Stimulated activated CD4-positive, alpha-beta T cell treated with anti-CD3 and anti-CD28 coated beads, Interleukin-4, amount 100 ng/mL, for 1 hour (primary cell): Measurements from ENCODE around the gene ROBO1.

ENCODE experiments used
- DNase-seq: peaks from one replicate; pipeline ENCODE4 v3.0.0-alpha.2; 2020

Gene ROBO1

DNA sequence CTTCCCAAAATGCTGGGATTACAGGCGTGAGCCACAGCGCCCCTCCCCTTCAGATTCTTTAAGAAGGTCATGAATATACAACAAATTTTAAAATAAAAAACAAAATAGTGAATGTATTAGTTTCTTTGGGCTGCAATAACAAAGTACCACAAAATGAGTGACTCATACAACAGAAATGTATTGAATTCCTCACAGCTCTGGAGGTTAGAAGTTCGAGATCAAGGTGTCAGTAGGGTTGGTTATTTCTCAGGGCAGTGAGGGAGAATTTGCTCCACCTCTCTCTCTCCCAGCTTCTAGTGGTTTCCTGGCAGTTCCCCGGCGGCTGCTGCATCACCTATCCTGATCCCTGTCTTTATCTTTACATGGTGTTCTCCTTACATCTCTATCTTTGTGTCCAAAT lies 804.0 kb downstream of the ROBO1 start:
- DNase-seq = no peak

DNA sequence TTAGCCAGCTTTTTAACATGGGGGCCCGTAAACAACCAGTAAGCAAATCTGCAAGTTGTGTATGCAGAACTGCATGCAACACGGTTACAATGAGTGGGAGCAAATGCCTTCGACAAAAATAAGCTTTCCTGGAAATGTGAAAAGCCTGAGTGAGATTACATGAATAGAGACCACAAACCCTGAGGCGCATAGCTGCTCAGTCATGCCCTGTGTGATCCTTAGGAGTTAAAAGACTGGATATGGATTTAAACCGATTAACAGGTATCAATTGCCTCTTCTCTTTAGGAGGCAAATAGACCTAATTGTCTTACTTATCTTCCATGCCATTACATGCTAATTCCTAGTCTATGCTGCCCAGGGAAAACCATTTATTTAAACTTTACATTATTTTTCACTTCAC lies 810.3 kb downstream of the ROBO1 start:
- DNase-seq = no peak

DNA sequence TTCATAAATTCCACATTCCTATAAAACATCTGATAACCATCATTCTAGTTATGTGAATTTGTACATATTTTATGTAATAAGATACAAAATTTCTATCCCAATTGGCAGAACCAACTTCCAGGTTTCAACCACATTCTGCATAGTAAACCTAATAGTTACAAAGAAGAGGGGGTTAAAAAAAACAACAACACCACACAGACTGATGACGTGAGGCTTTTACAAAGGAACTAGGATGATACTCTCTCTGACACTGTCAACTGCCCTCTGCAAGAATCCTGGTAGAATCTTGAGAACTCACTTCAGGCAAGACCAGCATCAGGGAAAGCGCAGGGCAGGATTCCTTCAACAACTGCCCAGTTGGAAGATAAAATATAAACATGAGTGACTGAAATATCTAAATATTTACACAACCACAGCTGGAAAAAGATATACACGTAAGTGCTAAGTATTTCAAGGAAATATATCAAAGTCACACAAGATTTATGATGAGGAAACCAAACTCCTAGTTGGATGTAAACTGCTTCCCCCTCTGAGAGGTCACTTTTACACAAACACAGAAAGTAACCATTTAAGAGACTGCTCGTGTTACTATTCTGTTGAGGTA lies 816.4 kb downstream of the ROBO1 start:
- DNase-seq = no peak

DNA sequence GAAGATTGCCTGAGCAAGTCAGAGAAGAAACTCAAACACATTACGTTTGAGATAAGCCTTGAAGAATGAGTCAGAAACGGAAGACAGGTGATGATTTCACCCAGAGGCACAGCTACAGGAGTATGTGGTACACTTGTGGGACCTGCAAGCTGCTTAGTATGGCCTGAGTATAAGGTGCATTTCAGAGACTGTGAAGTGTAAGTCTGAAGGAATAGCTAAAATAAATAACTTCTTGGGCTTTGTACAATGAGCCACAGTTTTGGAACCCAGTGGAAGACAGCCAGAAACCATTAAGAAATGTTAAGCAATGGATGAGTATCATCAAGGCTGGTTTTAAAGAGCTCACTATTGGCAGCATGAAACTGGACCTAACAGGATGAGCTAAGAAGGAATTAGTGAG lies 826.2 kb downstream of the ROBO1 start:
- no peak for DNase-seq

DNA sequence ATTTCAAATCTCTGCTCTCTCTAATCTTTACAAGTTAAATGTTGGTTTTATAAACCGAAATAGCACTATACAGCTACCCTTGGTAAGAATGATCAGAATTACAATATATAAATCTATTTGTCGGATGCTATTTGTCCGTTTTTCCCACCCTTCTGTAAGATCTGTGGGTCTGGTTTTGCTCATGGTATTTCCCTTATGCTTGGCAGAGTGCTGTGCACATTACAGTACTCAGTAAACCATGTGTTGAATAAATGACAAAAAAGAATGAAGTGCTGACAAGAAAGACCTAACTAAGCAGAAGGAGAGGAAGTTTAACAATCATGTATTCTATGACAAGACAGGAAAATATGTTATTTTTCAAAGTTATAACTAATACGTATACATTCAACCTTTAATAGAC lies 827.2 kb downstream of the ROBO1 start:
- DNase-seq = no peak

- DNase-seq = no peak
Observed at GRCh38 chr3:78940128-78940527, 827.7 kb downstream of the ROBO1 start.

- no peak for DNase-seq
Observed at GRCh38 chr3:78937475-78937874, 830.3 kb downstream of the ROBO1 start.

DNA sequence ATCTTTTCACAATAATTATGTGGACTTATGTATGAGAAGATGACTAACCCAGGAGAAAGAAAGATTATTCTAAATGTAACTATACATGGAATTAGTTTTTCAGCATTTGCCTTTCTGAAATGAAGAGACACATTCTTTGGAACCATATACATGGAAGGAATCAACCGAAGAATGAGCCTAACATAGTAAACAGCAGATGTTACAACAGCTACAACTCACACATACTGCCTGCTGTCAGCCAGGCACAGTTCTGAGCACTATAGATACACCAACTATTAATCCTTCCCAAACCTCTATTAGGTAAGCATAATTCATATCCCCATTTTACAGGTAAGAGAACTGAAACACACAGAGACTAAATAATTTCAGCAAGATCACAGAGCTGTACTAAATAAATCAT lies 840.0 kb downstream of the ROBO1 start:
- DNase-seq = no peak

GRCh38 chr3:78926523-78926922 lies 841.3 kb downstream of the ROBO1 start:
- no peak for DNase-seq

GRCh38 chr3:78924711-78925110 lies 843.1 kb downstream of the ROBO1 start:
- no peak for DNase-seq

GRCh38 chr3:78919021-78919755 lies 848.6 kb downstream of the ROBO1 start:
- no peak for DNase-seq

DNA sequence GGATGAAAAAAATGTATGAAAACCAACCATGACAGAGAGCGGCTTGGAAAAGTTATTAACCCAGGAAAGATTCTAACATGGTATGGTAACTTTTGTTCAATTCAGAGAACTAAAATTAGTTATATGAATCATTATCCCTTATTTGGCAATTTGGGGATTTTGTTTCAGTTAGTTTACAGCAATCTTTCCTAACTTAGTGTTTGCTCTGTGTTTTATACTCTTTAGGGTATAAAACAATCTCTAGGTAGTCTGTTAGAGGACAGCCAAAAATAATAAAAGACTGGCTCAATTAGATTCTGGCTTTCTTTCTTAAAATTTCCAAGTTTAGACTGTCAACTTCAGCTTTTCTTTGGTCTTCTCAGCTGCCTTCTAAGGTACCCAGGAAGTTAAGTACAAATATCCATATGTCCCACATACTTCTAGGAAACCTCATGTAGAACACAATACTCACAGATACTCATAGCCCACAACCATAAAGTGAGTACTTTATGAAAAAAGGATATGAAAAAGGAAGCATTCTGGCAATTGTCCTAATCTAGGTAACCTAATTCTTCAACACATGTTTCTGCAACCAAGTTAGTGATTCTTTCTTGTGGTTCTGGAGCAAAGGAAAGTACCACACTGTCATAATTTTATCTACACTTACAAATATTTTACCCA lies 849.3 kb downstream of the ROBO1 start:
- DNase-seq = no peak

DNA sequence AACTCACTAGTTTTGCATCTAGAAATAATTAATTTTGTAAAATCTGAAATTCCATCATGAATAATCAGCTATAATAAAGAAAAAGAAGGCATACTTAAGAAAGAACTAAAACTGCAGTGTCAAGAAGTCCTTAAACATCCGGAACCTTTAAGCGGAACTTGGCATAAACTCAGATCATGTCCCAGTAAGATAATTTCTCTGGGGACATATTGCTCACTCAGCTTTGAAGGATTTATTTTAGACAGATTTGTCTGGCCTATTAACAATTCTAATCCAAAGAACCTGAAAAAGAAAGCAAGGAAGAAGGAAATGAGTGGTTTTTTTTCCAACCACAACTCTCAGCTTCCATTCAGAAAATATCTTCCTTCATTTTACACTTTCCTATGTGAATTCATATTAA lies 850.3 kb downstream of the ROBO1 start:
- no peak for DNase-seq

DNA sequence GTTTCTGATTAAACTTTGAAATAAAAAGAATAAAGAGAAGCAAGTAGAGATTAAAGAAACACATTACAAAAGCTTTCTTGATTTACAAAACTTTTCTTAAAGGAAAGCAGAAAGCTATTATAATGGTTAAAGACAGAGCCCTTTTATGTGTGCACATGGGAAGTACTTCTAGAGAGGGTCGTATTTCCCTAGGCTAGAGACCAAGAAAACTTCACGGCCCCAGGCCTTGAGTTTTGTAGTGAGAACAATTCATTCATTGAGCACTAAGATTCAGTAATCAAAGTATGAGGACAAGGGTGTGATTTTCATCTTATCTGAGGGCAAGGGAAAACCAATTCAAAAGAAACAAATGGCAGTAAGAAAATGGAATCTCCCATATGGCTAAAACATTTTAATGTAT lies 854.1 kb downstream of the ROBO1 start:
- no peak for DNase-seq

DNA sequence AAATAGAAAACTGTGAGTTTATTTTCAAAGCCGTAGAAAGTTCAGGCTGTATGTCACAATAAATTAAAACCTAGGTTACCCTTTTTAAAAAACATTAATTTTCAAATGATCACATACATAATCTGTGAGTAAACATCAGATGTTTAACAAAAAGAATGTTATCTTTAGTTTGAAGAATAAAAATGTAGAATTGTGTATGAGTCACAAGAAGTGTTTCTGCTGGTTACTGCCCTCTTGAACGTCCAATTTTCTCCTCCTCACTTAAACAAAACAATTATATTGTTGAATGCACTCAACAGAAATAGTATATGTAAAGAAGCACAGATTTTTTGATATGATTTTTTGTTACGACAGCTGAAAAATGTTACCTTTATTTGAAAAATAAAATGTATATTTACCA lies 855.1 kb downstream of the ROBO1 start:
- DNase-seq = no peak

- DNase-seq = no peak
Observed at GRCh38 chr3:78912259-78912658, 855.5 kb downstream of the ROBO1 start.

- no peak for DNase-seq
Observed at GRCh38 chr3:78911394-78911793, 856.4 kb downstream of the ROBO1 start.

DNA sequence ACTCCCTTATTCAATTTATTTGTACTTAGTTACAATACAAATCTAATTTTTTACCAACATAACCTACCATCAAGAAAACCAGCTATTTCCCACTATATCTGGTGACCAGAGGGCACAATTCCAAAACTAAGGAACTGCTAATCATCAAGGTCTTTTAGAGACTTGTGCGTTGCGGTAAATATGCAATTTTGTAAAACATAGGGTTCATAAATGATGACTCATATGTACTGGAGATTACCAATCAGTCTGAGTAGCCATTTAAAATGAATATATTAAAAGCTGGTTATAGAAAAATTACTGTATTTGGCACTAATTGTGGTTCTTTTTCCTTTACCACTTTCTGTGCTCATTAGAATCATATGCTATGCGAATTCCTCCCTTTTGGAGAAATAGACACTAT lies 859.6 kb downstream of the ROBO1 start:
- DNase-seq = no peak

DNA sequence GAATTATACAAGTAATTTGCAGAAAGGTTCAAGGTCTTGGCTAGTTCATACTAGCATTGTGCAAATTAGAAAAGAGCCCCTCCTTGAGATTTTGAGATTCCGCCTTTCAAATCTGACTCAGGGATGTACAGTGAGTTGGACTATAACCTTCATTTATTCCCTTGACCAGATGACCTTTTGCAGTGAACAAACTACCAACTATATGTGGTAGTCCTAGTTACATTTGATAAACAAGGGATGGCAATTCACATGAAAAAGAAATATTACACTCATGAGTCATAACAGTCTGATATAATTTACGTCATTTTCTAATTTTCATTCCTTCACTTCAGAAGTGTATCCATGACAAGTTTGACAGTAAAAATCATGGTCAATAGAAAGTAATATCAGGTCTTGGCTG lies 860.4 kb downstream of the ROBO1 start:
- DNase-seq = no peak

GRCh38 chr3:78906930-78907329 lies 860.9 kb downstream of the ROBO1 start:
- DNase-seq = no peak

GRCh38 chr3:78906245-78906644 lies 861.6 kb downstream of the ROBO1 start:
- no peak for DNase-seq

GRCh38 chr3:78905700-78906099 lies 862.1 kb downstream of the ROBO1 start:
- no peak for DNase-seq

- DNase-seq = no peak
Observed at GRCh38 chr3:78901544-78901943, 866.3 kb downstream of the ROBO1 start.

DNA sequence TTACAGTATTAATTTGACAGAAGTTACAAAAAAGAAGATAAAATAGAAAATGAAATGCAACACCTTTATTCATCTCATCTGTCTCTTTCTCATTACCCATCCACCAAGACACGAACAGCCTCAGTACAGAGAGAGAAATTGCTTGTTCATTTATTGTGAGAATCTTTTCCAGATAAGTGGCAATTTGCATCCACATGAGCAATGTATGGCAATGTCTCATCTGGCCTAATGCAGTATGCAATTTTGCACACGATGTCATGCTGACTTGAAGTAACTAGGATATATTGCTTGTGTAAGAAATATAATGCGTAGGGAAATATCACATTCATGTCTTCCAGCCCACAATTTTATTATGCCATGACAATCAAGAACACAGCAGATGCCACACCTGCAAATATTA lies 866.9 kb downstream of the ROBO1 start:
- no peak for DNase-seq

DNA sequence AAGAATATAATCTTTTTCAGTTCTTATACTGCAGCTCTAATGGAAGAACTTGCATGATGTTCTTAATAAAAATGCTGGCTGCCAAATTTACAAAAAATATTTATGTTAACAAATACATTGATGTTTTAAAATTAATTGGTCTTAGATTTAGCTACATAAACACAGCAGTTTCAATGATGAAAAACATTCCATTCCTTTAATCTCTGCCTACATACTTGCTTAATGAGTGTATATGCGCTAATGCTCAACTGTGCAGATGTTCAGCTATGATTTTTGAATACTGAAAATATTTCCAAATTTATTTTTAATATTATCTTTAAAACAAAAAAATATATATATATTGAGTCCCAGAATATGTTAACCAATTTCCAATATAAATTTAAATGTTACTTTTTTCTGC lies 867.4 kb downstream of the ROBO1 start:
- DNase-seq = no peak
